ENCODE measurements around the gene MAP4.
"Not testable (repeated sequence)": the region's sequence is repeated elsewhere in the genome, so short reads cannot be mapped to it uniquely, and the experiment has no call there.

The MAP4 gene

DNA sequence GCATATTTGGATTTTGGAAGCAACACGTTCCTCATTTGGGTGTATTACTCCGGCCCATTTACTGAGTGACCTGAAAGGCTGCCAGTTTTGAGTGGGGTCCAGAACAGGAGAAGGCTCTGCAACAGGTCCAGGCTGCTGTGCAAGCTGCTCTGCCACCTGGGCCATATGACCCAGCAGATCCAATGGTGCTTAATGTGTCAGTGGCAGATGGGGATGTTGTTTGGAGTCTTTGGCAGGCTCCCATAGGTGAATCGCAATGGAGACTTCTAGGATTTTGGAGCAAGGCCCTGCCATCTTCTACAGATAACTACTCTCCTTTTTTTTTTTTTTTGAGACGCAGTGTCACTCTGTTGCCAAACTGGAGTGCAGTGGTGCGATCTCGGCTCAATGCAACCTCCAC lies 8.9 kb downstream of the MAP4 start:
- H3K79me2 ChIP-seq (ENCODE audit: control insufficient read depth, insufficient read depth, low read length, poor library complexity); H3K9me3 ChIP-seq (ENCODE audit: insufficient read depth, low read depth, low read length); H3K14ac ChIP-seq (ENCODE audit: low read length); H3K4ac ChIP-seq (ENCODE audit: low read depth, low read length); H2AK5ac ChIP-seq (ENCODE audit: low read length); H3K79me1 ChIP-seq (ENCODE audit: low read length); H2AFZ ChIP-seq (ENCODE audit: insufficient read depth, low read length, poor library complexity); H3K36me3 ChIP-seq (ENCODE audit: control insufficient read depth in 1 of 2, insufficient read depth in 2 of 2, low read length in 2 of 2); DNase-seq; H3K18ac ChIP-seq (ENCODE audit: low read length); H3K27ac ChIP-seq (ENCODE audit: low read depth, low read length); H2BK12ac ChIP-seq (ENCODE audit: low read length); H2BK5ac ChIP-seq (ENCODE audit: low read depth, low read length, poor library complexity); H3K4me2 ChIP-seq (ENCODE audit: low read length); H3K4me1 ChIP-seq (ENCODE audit: control insufficient read depth in 1 of 2, insufficient read depth in 2 of 2, low read length in 2 of 2); H4K91ac ChIP-seq (ENCODE audit: low read depth, low read length); H3K27me3 ChIP-seq (ENCODE audit: insufficient read depth, low read length); H4K8ac ChIP-seq (ENCODE audit: low read depth, low read length); H2BK120ac ChIP-seq (ENCODE audit: insufficient read depth, low read length, poor library complexity); H4K12ac ChIP-seq (ENCODE audit: low read depth, low read length); H3K9ac ChIP-seq (ENCODE audit: low read length); H3K4me3 ChIP-seq (ENCODE audit: low read depth, low read length); H3K23ac ChIP-seq (ENCODE audit: low read length): not testable (repeated sequence)
- WGBS (ENCODE audit: extremely low coverage, insufficient coverage, insufficient read length): no CpG with 5 or more reads among the region's 6 CpGs

DNA sequence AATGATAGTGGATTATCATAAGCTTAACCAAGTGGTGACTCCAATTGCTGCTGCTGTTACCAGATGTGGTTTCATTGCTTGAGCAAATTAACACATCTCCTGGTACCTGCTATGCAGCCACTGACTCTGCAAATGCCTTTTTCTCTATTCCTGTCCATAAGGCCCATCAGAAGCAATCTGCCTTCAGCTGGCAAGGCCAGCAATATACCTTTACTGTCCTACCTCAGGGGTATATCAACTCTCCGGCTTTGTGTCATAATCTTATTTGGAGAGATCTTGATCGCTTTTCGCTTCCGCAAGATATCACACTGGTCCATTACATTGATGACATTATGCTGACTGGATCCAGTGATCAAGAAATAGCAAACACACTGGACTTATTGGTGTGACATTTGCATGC lies 9.4 kb downstream of the MAP4 start:
- H3K4me3 ChIP-seq (ENCODE audit: low read depth, low read length); H3K79me1 ChIP-seq (ENCODE audit: low read length); H3K14ac ChIP-seq (ENCODE audit: low read length); H4K8ac ChIP-seq (ENCODE audit: low read depth, low read length); H3K18ac ChIP-seq (ENCODE audit: low read length); H3K4me1 ChIP-seq (ENCODE audit: control insufficient read depth in 1 of 2, insufficient read depth in 2 of 2, low read length in 2 of 2); H3K27me3 ChIP-seq (ENCODE audit: insufficient read depth, low read length); H2AFZ ChIP-seq (ENCODE audit: insufficient read depth, low read length, poor library complexity); H3K9me3 ChIP-seq (ENCODE audit: insufficient read depth, low read depth, low read length); H2BK5ac ChIP-seq (ENCODE audit: low read depth, low read length, poor library complexity); H2BK12ac ChIP-seq (ENCODE audit: low read length); H2AK5ac ChIP-seq (ENCODE audit: low read length); H3K79me2 ChIP-seq (ENCODE audit: control insufficient read depth, insufficient read depth, low read length, poor library complexity); H3K4me2 ChIP-seq (ENCODE audit: low read length); DNase-seq; H3K23ac ChIP-seq (ENCODE audit: low read length); H3K27ac ChIP-seq (ENCODE audit: low read depth, low read length); H3K36me3 ChIP-seq (ENCODE audit: control insufficient read depth in 1 of 2, insufficient read depth in 2 of 2, low read length in 2 of 2); H3K9ac ChIP-seq (ENCODE audit: low read length); H2BK120ac ChIP-seq (ENCODE audit: insufficient read depth, low read length, poor library complexity); H4K12ac ChIP-seq (ENCODE audit: low read depth, low read length); H3K4ac ChIP-seq (ENCODE audit: low read depth, low read length); H4K91ac ChIP-seq (ENCODE audit: low read depth, low read length): not testable (repeated sequence)
- no CpG with 5 or more reads among the region's 4 CpGs for WGBS (ENCODE audit: extremely low coverage, insufficient coverage, insufficient read length)

DNA sequence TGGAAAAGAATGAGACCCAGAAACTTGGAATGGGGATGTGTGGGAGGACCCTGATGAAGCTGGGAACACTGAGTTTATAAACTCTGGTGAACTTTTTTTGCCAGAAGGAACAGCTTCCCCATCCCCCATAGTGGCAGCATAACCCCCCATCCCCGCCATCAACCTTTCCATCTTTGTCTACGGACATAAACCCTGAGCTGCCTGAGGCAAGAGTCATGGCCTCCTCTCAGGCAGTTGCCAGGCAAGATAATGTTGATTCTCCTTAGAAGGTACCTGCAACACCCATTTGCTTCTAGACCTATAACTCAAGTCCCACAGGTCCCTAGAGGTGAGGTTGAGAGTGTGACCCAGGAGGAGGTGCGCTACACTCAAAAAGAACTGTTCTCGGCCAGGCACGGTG lies 11.5 kb downstream of the MAP4 start:
- H3K23ac ChIP-seq (ENCODE audit: low read length): no peak overlapping the region
- no peak overlapping the region for H3K4me2 ChIP-seq (ENCODE audit: low read length)
- H4K12ac ChIP-seq (ENCODE audit: low read depth, low read length): no peak overlapping the region
- H3K14ac ChIP-seq (ENCODE audit: low read length): no peak overlapping the region
- DNase-seq: no peak
- H2AK5ac ChIP-seq (ENCODE audit: low read length): no peak overlapping the region
- H3K4me1 ChIP-seq (ENCODE audit: control insufficient read depth in 1 of 2, insufficient read depth in 2 of 2, low read length in 2 of 2): peaks cover 0 to 3% of the 10 kb centered on the region in 2 experiments
- H3K4ac ChIP-seq (ENCODE audit: low read depth, low read length): no peak overlapping the region
- no CpG with 5 or more reads among the region's 5 CpGs for WGBS (ENCODE audit: extremely low coverage, insufficient coverage, insufficient read length)
- H3K79me1 ChIP-seq (ENCODE audit: low read length): no peaks in the 10 kb centered on the region
- no peak overlapping the region for H3K9ac ChIP-seq (ENCODE audit: low read length)
- no peaks in the 10 kb centered on the region for H3K27me3 ChIP-seq (ENCODE audit: insufficient read depth, low read length)
- no peak overlapping the region for H3K27ac ChIP-seq (ENCODE audit: low read depth, low read length)
- H2BK5ac ChIP-seq (ENCODE audit: low read depth, low read length, poor library complexity): no peak overlapping the region
- H3K36me3 ChIP-seq (ENCODE audit: control insufficient read depth in 1 of 2, insufficient read depth in 2 of 2, low read length in 2 of 2): peaks cover 0 to 4% of the 10 kb centered on the region in 2 experiments
- H2BK12ac ChIP-seq (ENCODE audit: low read length): no peak overlapping the region
- no peak overlapping the region for H2AFZ ChIP-seq (ENCODE audit: insufficient read depth, low read length, poor library complexity)
- H3K18ac ChIP-seq (ENCODE audit: low read length): no peak overlapping the region
- H3K9me3 ChIP-seq (ENCODE audit: insufficient read depth, low read depth, low read length): peaks cover 3% of the 10 kb centered on the region
- H2BK120ac ChIP-seq (ENCODE audit: insufficient read depth, low read length, poor library complexity): no peak overlapping the region
- H3K4me3 ChIP-seq (ENCODE audit: low read depth, low read length): no peak overlapping the region
- no peak overlapping the region for H4K8ac ChIP-seq (ENCODE audit: low read depth, low read length)
- H3K79me2 ChIP-seq (ENCODE audit: control insufficient read depth, insufficient read depth, low read length, poor library complexity): peaks cover 2% of the 10 kb centered on the region
- H4K91ac ChIP-seq (ENCODE audit: low read depth, low read length): no peak overlapping the region

DNA sequence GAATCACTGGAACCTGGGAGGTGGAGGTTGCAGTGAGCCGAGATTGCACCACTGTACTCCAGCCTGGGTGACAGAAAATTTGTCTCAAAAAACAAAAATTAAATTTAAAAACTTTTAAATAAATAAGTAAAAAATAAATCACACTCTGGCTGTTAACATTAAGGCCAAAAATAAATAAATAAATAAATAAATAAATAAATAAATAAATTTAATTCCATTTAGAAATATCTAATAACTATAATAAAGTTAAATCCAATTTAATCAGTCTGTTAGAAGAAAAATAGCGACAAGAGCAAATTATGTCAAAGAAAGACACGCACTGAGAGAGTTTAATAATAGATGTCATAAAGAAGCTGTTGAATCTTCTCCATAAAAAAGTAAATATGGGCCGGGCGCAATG lies 13.4 kb downstream of the MAP4 start:
- no CpG with 5 or more reads among the region's 5 CpGs for WGBS (ENCODE audit: extremely low coverage, insufficient coverage, insufficient read length)

More for the DNA sequence above, 13.4 kb downstream of the MAP4 start:
- Histone ChIP-seq H3K14ac (ENCODE audit: low read length) (no peak overlapping the region), H3K4ac (ENCODE audit: low read depth, low read length) (no peak overlapping the region), H4K12ac (ENCODE audit: low read depth, low read length) (no peak overlapping the region), H3K79me1 (ENCODE audit: low read length) (no peaks in the 10 kb centered on the region), H3K27ac (ENCODE audit: low read depth, low read length) (no peak overlapping the region), H3K23ac (ENCODE audit: low read length) (no peak overlapping the region), H2BK5ac (ENCODE audit: low read depth, low read length, poor library complexity) (no peak overlapping the region), H3K4me1 (ENCODE audit: control insufficient read depth in 1 of 2, insufficient read depth in 2 of 2, low read length in 2 of 2) (peaks cover 0 to 3% of the 10 kb centered on the region in 2 experiments), H2BK120ac (ENCODE audit: insufficient read depth, low read length, poor library complexity) (no peak overlapping the region), H2AFZ (ENCODE audit: insufficient read depth, low read length, poor library complexity) (no peak overlapping the region), H4K91ac (ENCODE audit: low read depth, low read length) (no peak overlapping the region), H3K36me3 (ENCODE audit: control insufficient read depth in 1 of 2, insufficient read depth in 2 of 2, low read length in 2 of 2) (no peaks in the 10 kb centered on the region), H3K9me3 (ENCODE audit: insufficient read depth, low read depth, low read length) (peaks cover 3% of the 10 kb centered on the region), H3K27me3 (ENCODE audit: insufficient read depth, low read length) (no peaks in the 10 kb centered on the region), H3K4me2 (ENCODE audit: low read length) (no peak overlapping the region), H2AK5ac (ENCODE audit: low read length) (no peak overlapping the region), H3K9ac (ENCODE audit: low read length) (no peak overlapping the region), H3K4me3 (ENCODE audit: low read depth, low read length) (no peak overlapping the region), H2BK12ac (ENCODE audit: low read length) (no peak overlapping the region), H3K79me2 (ENCODE audit: control insufficient read depth, insufficient read depth, low read length, poor library complexity) (no peaks in the 10 kb centered on the region), H3K18ac (ENCODE audit: low read length) (no peak overlapping the region), H4K8ac (ENCODE audit: low read depth, low read length) (no peak overlapping the region)
- DNase-seq: no peak

All from trophoblast cell (in vitro differentiated cells and primary cell).